ENCODE measurements around the gene PIP5KL1. TPM values are rescaled to one million over a fixed set of nuclear protein-coding genes. Genes with fewer than 3 reads are reported as not detected.

The PIP5KL1 gene
- total and polyA plus RNA-seq, 2 donors from 2014 or later, result 3.0 to 4.3 TPM

DNA sequence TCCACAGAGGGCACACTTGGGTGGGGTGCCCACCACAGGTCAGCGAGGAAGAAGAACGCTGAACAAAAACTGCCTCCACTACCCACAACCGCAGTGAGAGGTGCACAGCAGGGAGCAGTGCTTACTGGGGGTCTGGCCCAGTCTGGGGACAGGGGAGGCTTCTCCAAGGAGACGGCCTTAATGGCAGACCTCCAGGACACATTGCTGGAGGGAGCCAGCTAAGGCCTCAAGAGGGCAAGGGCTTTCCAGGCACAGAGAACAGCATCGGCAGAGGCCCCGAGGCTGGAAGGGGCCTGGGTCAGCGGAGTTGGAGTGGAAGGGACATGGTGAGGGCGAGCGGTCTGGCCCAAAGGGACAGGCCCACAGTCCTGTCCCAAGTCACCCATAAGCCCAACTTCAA, 15.4 kb upstream of the PIP5KL1 start:
- Histone ChIP-seq H3K36me3 (ENCODE audit: control insufficient read depth in 2 of 3, insufficient read depth in 3 of 3, low read length in 3 of 3) (peaks cover 0 to 27% (median 14%) of the 10 kb centered on the region in 3 donors), H3K4me1 (ENCODE audit: control insufficient read depth in 2 of 3, insufficient read depth in 2 of 3, low read depth in 1 of 3, low read length in 3 of 3) (peaks cover 0 to 31% (median 6%) of the 10 kb centered on the region in 3 donors)

DNA sequence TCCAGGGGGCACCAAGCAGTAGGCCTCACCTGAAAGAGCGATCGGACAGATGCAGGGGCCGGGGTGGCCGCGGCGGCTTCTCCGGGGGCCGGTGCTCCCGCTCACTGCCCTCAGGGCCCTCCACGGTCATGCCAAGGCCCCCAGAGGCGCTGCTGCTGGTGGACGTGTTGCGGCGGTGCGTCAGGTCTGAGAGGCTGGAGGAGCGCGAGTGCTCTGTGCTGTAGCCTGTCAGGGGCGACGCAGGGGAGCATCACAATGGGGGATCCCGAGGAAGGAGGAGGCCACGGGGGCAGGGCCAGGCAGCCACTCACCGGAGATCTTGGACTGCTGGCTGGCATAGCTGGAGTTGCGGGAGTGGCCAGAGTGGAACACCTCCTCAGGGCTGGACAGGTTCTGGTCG, 14.8 kb upstream of the PIP5KL1 start:
- peak overlapping the region in 1 of 2 donors; percentile 33 for H3K27ac ChIP-seq (ENCODE audit: low read depth in 2 of 2, low read length in 2 of 2)
- TF ChIP-seq, protein P1, sequence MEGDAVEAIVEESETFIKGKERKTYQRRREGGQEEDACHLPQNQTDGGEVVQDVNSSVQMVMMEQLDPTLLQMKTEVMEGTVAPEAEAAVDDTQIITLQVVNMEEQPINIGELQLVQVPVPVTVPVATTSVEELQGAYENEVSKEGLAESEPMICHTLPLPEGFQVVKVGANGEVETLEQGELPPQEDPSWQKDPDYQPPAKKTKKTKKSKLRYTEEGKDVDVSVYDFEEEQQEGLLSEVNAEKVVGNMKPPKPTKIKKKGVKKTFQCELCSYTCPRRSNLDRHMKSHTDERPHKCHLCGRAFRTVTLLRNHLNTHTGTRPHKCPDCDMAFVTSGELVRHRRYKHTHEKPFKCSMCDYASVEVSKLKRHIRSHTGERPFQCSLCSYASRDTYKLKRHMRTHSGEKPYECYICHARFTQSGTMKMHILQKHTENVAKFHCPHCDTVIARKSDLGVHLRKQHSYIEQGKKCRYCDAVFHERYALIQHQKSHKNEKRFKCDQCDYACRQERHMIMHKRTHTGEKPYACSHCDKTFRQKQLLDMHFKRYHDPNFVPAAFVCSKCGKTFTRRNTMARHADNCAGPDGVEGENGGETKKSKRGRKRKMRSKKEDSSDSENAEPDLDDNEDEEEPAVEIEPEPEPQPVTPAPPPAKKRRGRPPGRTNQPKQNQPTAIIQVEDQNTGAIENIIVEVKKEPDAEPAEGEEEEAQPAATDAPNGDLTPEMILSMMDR (IDR thresholded peaks at IDR 0.05; ENCODE audit: borderline replicate concordance, extremely low read depth, insufficient read depth), result no peak
- intact Hi-C loops (cut with DNase I), result loop anchor here (10.0 kb wide), 1 partner anchor 169 kb away; no protein-coding TSS in a partner anchor
- FAIRE-seq (no peak), DNase-seq (peak in 1 of 5 donors; percentile 72)
- no peaks in the 10 kb centered on the region for H3K27me3 ChIP-seq (ENCODE audit: control insufficient read depth, insufficient read depth, low read length)
- no peaks in the 10 kb centered on the region for H3K9me3 ChIP-seq (ENCODE audit: control insufficient read depth in 2 of 3, insufficient read depth in 1 of 3, low read length in 3 of 3)
- H3K4me1 ChIP-seq (ENCODE audit: control insufficient read depth in 2 of 3, insufficient read depth in 2 of 3, low read depth in 1 of 3, low read length in 3 of 3), result peaks cover 0 to 26% (median 5%) of the 10 kb centered on the region in 3 donors
- peaks cover 0 to 27% (median 14%) of the 10 kb centered on the region in 3 donors for H3K36me3 ChIP-seq (ENCODE audit: control insufficient read depth in 2 of 3, insufficient read depth in 3 of 3, low read length in 3 of 3)
- H3K4me3 ChIP-seq (ENCODE audit: low read length in 3 of 3), result no peak overlapping the region
- H3K9ac ChIP-seq (ENCODE audit: low read length in 3 of 3), result peak overlapping the region in 1 of 3 donors; percentile 19

More for the DNA sequence above, 15.4 kb upstream of the PIP5KL1 start:
- Histone ChIP-seq H3K27ac (ENCODE audit: low read depth in 2 of 2, low read length in 2 of 2) (peak overlapping the region in 1 of 2 donors; percentile 57), H3K9me3 (ENCODE audit: control insufficient read depth in 2 of 3, insufficient read depth in 1 of 3, low read length in 3 of 3) (no peaks in the 10 kb centered on the region), H3K4me3 (ENCODE audit: low read length in 3 of 3) (no peak overlapping the region), H3K27me3 (ENCODE audit: control insufficient read depth, insufficient read depth, low read length) (no peaks in the 10 kb centered on the region), H3K9ac (ENCODE audit: low read length in 3 of 3) (peak overlapping the region in 1 of 3 donors; percentile 19)
- DNase-seq (no peak), FAIRE-seq (no peak)
- TF ChIP-seq, protein P1 (IDR thresholded peaks at IDR 0.05; ENCODE audit: borderline replicate concordance, extremely low read depth, insufficient read depth), result no peak
- intact Hi-C loops (cut with DNase I), result loop anchor here (10.0 kb wide), 1 partner anchor 169 kb away; no protein-coding TSS in a partner anchor

DNA sequence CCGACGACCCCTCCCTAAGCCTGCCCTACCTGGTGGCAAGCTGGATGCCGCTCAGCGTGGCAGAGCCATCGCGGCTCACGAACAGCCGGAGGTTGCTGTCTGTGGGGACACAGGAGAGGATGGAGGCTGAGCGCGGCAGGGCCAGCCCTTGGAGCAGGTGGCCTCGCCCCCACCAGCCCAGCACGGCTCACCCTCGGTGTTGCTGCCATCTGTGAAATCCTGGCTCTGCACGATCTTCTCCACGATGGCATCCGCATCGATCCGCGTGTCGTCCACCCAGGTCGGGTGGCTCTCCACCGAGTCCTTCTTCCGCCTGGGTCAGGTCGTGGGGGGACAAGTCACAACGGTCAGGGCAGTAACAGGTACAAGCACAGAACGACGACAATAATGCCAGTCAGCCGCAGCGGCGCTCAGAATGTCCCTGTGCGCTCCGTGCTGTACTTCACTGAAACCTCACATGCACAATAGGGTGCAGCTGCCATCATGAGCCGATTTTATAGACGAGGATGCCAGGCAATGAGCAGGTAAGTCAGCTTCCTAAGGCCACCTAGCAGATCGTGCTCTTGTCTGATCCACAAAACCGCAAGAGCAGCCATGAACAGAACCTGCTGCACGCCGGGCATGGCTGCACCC, 14.1 kb upstream of the PIP5KL1 start:
- TF ChIP-seq, protein P1 (IDR thresholded peaks at IDR 0.05; ENCODE audit: borderline replicate concordance, extremely low read depth, insufficient read depth), result no peak
- DNase-seq, result peak in 1 of 5 donors; percentile 73

More for the DNA sequence above, 14.1 kb upstream of the PIP5KL1 start:
- Histone ChIP-seq H3K4me1 (ENCODE audit: control insufficient read depth in 2 of 3, insufficient read depth in 2 of 3, low read depth in 1 of 3, low read length in 3 of 3) (peaks cover 0 to 25% (median 5%) of the 10 kb centered on the region in 3 donors), H3K36me3 (ENCODE audit: control insufficient read depth in 2 of 3, insufficient read depth in 3 of 3, low read length in 3 of 3) (peaks cover 0 to 23% (median 14%) of the 10 kb centered on the region in 3 donors), H3K27ac (ENCODE audit: low read depth in 2 of 2, low read length in 2 of 2) (no peak overlapping the region), H3K9me3 (ENCODE audit: control insufficient read depth in 2 of 3, insufficient read depth in 1 of 3, low read length in 3 of 3) (no peaks in the 10 kb centered on the region), H3K27me3 (ENCODE audit: control insufficient read depth, insufficient read depth, low read length) (no peaks in the 10 kb centered on the region), H3K4me3 (ENCODE audit: low read length in 3 of 3) (no peak overlapping the region), H3K9ac (ENCODE audit: low read length in 3 of 3) (no peak overlapping the region)
- FAIRE-seq, result no peak
- intact Hi-C loops (cut with DNase I), result loop anchor here (10.0 kb wide), 1 partner anchor 170 kb away; no protein-coding TSS in a partner anchor

All from kidney (tissue), 14 donors.